Ovary (tissue), 3 donors: Measurements from ENCODE around the gene SAMMSON.

ENCODE experiments used
- CTCF ChIP-seq, 3 donors: fragments of 450-650 bp in 2 of 3; fragments of 200-600 bp in 1 of 3; IDR thresholded peaks; one replicate each; pipeline versions ENCODE4 v1.5.1 to v1.8.0; 2016 to 2022; ENCODE audit warnings: antibody characterized with exemption in 3 of 3, mild to moderate bottlenecking in 1 of 3
- POLR2A ChIP-seq: fragments of 450-650 bp; IDR thresholded peaks from one replicate; pipeline ENCODE4 v1.6.1; 2017; ENCODE audit warnings: antibody characterized with exemption, mild to moderate bottlenecking, moderate library complexity
- donor health status: DM: no; HTN: no; CAD: no.

- TF ChIP-seq CTCF (IDR thresholded peaks at IDR 0.05) (no peak), POLR2A (no peak)
These were observed 12.0 kb downstream of the SAMMSON start for GRCh38 chr3:70011582-70011981.
